Kidney (tissue), 14 donors: ENCODE measurements around the gene NR3C1. TPM values are rescaled to one million over a fixed set of nuclear protein-coding genes. Genes with fewer than 3 reads are reported as not detected.

Source experiments
- DNase-seq, 5 donors: peaks; one replicate each; pipeline ENCODE4 v3.0.0-alpha.2; 2013 to 2020
- FAIRE-seq: peaks from 2 replicates; lab custom pipeline; 2012; peaks lifted over from hg19 to GRCh38; lab: Jason Lieb, UNC
- H3K27ac ChIP-seq, 2 donors: one replicate each; pipeline ENCODE4 v1.7.0; 2013; ENCODE audit warnings: low read depth in 2 of 2, low read length in 2 of 2, inconsistent platforms in 1 of 2
- H3K27me3 ChIP-seq: one replicate; pipeline ENCODE4 v1.7.1; 2013; ENCODE audit warnings: low read length, inconsistent platforms; ENCODE audit not compliant: control insufficient read depth, insufficient read depth
- H3K36me3 ChIP-seq, 3 donors: one replicate each; pipeline versions ENCODE4 v1.7.0 to v1.7.1; 2013; ENCODE audit warnings: low read length in 3 of 3, control low read depth in 1 of 3, inconsistent platforms in 1 of 3; ENCODE audit not compliant: insufficient read depth in 3 of 3, control insufficient read depth in 2 of 3
- H3K4me1 ChIP-seq, 3 donors: one replicate each; pipeline versions ENCODE4 v1.7.0 to v1.7.1; 2013; ENCODE audit warnings: low read length in 3 of 3, inconsistent platforms in 1 of 3, low read depth in 1 of 3; ENCODE audit not compliant: control insufficient read depth in 2 of 3, insufficient read depth in 2 of 3
- H3K4me3 ChIP-seq, 3 donors: one replicate each; pipeline versions ENCODE4 v1.7.0 to v1.8.1; 2013; ENCODE audit warnings: low read length in 3 of 3, control low read depth in 1 of 3, inconsistent platforms in 1 of 3
- H3K9ac ChIP-seq, 3 donors: one replicate each; pipeline versions ENCODE4 v1.7.0 to v1.7.1; 2013; ENCODE audit warnings: low read length in 3 of 3, control low read depth in 1 of 3, inconsistent platforms in 1 of 3
- H3K9me3 ChIP-seq, 3 donors: one replicate each; pipeline versions ENCODE4 v1.7.0 to v1.7.1; 2013; ENCODE audit warnings: low read length in 3 of 3, control low read depth in 1 of 3, inconsistent platforms in 1 of 3; ENCODE audit not compliant: control insufficient read depth in 2 of 3, insufficient read depth in 1 of 3
- intact Hi-C: fragments of 100-400 bp; cut with DNase I; formaldehyde crosslinking; loops from one replicate; pipeline ENCODE4 v1.11.1; 2022
- polyA plus RNA-seq: library from polyadenylated mRNA; stranded (reverse); fragments of 350-450 nt; fragmentation: Illumina TruSeq; extraction: RNeasy Lipid Tissue Mini Kit (QIAGEN cat#74804); gene quantifications from one replicate; pipeline ENCODE4 v1.2.3, GENCODE V29; 2014; ENCODE audit warnings: low read depth, low replicate concordance; ENCODE audit not compliant: insufficient read depth
- total RNA-seq: library from RNA; stranded (reverse); fragmentation: NEBNext Ultra II Directional; extraction: Animal tissue kit (Norgen Biotek cat#: 25700); gene quantifications from one replicate; pipeline ENCODE4 v1.2.1, GENCODE V29; 2021
- TF ChIP-seq, protein P1 (sequence below): IDR thresholded peaks from 3 replicates; pipeline ENCODE4 v1.5.1; 2012; ENCODE audit warnings: mild to moderate bottlenecking, moderate library complexity, borderline replicate concordance; ENCODE audit not compliant: insufficient read depth; ENCODE audit errors: extremely low read depth
- donor health status: control.
- donor health status: control.
- donor health status: control.
- donor health status: control.
- donor health status: control.
- donor health status: DM: yes; HTN: yes; CAD: no.
- donor health status: Normal renal cell carcinoma (clear cell type).

NR3C1 gene
- total and polyA plus RNA-seq, 2 donors from 2014 or later, result 23.4 to 69.0 TPM

GRCh38 chr5:143426437-143426991 lies 23.0 kb upstream of the NR3C1 start:
- H3K27me3 ChIP-seq, result no peaks in the 10 kb centered on the region
- FAIRE-seq, result no peak
- H3K9ac ChIP-seq, result no peak overlapping the region
- no peak for DNase-seq
- no peaks in the 10 kb centered on the region for H3K4me1 ChIP-seq
- H3K36me3 ChIP-seq, result no peaks in the 10 kb centered on the region
- H3K27ac ChIP-seq, result no peak overlapping the region
- intact Hi-C loops, result no loop called here
- TF ChIP-seq, protein P1, sequence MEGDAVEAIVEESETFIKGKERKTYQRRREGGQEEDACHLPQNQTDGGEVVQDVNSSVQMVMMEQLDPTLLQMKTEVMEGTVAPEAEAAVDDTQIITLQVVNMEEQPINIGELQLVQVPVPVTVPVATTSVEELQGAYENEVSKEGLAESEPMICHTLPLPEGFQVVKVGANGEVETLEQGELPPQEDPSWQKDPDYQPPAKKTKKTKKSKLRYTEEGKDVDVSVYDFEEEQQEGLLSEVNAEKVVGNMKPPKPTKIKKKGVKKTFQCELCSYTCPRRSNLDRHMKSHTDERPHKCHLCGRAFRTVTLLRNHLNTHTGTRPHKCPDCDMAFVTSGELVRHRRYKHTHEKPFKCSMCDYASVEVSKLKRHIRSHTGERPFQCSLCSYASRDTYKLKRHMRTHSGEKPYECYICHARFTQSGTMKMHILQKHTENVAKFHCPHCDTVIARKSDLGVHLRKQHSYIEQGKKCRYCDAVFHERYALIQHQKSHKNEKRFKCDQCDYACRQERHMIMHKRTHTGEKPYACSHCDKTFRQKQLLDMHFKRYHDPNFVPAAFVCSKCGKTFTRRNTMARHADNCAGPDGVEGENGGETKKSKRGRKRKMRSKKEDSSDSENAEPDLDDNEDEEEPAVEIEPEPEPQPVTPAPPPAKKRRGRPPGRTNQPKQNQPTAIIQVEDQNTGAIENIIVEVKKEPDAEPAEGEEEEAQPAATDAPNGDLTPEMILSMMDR, result no peak
- no peak overlapping the region for H3K4me3 ChIP-seq
- no peaks in the 10 kb centered on the region for H3K9me3 ChIP-seq

GRCh38 chr5:143425835-143426234 lies 22.3 kb upstream of the NR3C1 start:
- H3K4me3 ChIP-seq, result no peak overlapping the region
- H3K9ac ChIP-seq, result no peak overlapping the region
- H3K4me1 ChIP-seq, result no peaks in the 10 kb centered on the region
- H3K27ac ChIP-seq, result no peak overlapping the region
- no peak for FAIRE-seq
- TF ChIP-seq, protein P1, result no peak
- no peaks in the 10 kb centered on the region for H3K27me3 ChIP-seq
- no peaks in the 10 kb centered on the region for H3K36me3 ChIP-seq
- H3K9me3 ChIP-seq, result no peaks in the 10 kb centered on the region
- intact Hi-C loops, result no loop called here
- no peak for DNase-seq

GRCh38 chr5:143418140-143418866 lies 14.8 kb upstream of the NR3C1 start:
- Histone ChIP-seq H3K4me3 (no peak overlapping the region), H3K4me1 (peaks cover 5 to 11% (median 6%) of the 10 kb centered on the region in 3 donors), H3K9me3 (no peaks in the 10 kb centered on the region), H3K9ac (no peak overlapping the region), H3K27me3 (no peaks in the 10 kb centered on the region), H3K27ac (no peak overlapping the region), H3K36me3 (no peaks in the 10 kb centered on the region)
- no peak for FAIRE-seq
- intact Hi-C loops, result no loop called here
- TF ChIP-seq, protein P1, result no peak
- no peak for DNase-seq
